NCI-H2171 (cell line): ENCODE measurements around the gene PML.
A peak's percentile ranks its signal among the peaks of the same experiment; 100 is the strongest.

ENCODE experiments used
- DNase-seq: peaks from one replicate; lab custom pipeline; 2025; lab: John Stamatoyannopoulos, UW

PML gene

GRCh38 chr15:73994413-73994883, at the start of gene PML:
Gene PML, plus strand, starts transcription at chr15:73994716. Its CDS starts 97 bp downstream, at chr15:73994813.
- DNase-seq: peak; percentile 91

- DNase-seq: no peak
These were observed 49.4 kb upstream of the PML start for GRCh38 chr15:73945130-73945508.

- DNase-seq: no peak
These were observed 48.3 kb upstream of the PML start for GRCh38 chr15:73946046-73946721.

GRCh38 chr15:73946795-73947370, 47.6 kb upstream of the PML start:
- DNase-seq: no peak

GRCh38 chr15:73947651-73948050, 46.9 kb upstream of the PML start:
- no peak for DNase-seq

GRCh38 chr15:73948396-73948795, 46.1 kb upstream of the PML start:
- no peak for DNase-seq

GRCh38 chr15:73948982-73949381, 45.5 kb upstream of the PML start:
- no peak for DNase-seq

GRCh38 chr15:73949496-73949895, 45.0 kb upstream of the PML start:
- DNase-seq: no peak

- no peak for DNase-seq
These were observed 44.1 kb upstream of the PML start for GRCh38 chr15:73950479-73950830.

GRCh38 chr15:73950831-73951561, 43.5 kb upstream of the PML start:
- DNase-seq: peak; percentile 93

- DNase-seq: no peak
These were observed 42.9 kb upstream of the PML start for GRCh38 chr15:73951601-73952000.

GRCh38 chr15:73952171-73952912, 42.2 kb upstream of the PML start:
- no peak for DNase-seq

- DNase-seq: no peak
These were observed 41.4 kb upstream of the PML start for GRCh38 chr15:73952913-73953750.

GRCh38 chr15:73954188-73955145, 40.0 kb upstream of the PML start:
- no peak for DNase-seq

GRCh38 chr15:73955326-73955725, 39.2 kb upstream of the PML start:
- DNase-seq: no peak

GRCh38 chr15:73955861-73956742, 38.4 kb upstream of the PML start:
- DNase-seq: no peak

GRCh38 chr15:73956743-73957135, 37.8 kb upstream of the PML start:
- no peak for DNase-seq

GRCh38 chr15:73957276-73957675, 37.2 kb upstream of the PML start:
- DNase-seq: no peak

- DNase-seq: no peak
These were observed 36.7 kb upstream of the PML start for GRCh38 chr15:73957785-73958184.
